DMS53 treated with DMSO at 0.1 percent for 48 hours (cell line): ENCODE results near the gene CLEC16A.

Experiments used
- DNase-seq: peaks from one replicate; lab custom pipeline; 2025; ENCODE audit not compliant: unreplicated experiment; lab: John Stamatoyannopoulos, UW

The CLEC16A gene

DNA sequence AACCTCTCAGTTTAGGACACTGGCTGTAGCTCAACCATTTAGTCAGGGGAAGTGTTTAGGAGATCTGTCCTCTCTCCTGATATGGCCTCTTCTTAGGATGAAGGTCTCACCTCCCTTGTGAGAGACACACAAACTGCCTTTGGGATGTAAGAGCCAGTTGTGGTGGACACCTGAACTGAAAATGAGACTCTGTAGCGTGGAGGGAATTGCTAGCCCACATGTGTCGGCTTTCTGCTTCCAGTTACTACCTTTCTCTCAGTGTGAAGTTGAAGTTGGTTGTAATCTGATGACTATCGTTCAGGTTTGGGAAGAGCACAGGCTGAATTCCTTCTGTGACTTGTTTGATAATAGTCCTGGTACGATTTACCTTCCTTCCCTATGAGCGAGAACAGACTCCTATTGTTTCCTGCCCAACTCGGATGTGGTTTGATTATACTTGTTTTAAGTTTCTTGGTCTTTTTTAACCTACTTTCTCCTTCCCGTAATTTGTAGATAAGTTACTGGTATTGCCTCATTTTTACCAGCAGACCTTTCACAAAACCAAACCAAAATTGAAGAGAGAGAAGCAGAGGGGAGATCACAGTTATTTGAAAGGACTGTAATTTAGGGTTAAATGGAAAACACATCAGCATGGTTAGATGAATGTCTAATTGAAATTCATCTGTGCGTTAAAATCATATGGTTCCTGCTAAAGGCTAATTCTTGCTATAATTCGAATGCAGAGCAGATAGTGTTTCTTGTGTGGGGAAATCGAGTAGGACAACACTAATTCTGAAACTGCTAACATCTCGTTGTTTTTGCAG lies 43.2 kb downstream of the CLEC16A start:
- DNase-seq, result no peak

DNA sequence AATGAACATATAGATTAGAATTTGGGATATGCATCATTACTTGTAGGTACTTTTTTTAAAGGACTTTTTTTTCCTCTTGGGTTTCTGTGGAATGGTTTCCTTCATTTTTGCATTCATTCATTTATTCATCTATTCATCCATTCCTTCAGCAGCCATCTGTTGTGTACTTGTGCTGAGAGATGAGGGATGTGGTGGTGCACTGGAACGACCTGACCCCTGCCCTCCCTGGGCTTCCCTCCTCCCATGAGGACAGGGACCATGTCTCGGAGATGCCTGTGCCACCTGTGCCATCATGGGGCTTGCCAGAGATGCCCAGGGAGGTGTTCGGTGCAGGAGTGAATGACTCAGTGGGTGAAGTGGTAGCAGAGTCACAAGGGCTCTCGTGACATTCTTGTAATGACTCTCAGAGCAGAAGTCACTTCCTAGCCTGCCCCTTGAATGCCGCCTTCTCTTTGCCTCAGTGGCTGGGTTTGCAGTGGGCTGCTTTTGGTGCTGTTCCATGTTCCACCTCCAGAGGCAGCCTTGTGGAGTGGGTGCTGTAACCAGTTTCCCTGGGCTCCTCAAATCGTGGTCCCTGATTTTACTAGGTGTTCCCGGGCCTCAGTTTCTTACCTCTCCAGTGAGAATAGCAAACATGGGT lies 43.9 kb downstream of the CLEC16A start:
- no peak for DNase-seq

DNA sequence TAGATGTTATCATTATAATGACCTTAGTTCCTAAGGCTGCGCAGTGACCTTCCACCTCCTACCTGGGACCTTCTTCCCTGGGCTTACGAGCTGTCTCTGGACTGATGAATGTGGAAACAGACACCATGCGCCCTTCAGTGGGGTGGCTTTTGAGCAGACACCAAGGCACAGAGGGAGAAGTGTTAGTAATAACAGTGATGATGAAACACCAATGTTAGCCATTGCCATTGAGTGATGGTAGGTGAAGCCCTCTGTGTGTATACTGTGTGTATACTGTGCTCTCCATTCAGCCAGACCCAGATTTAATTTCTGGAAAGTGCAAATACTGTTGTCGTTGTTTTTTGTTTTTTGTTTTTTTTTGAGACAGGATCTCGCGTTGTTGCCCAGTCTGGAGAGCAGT lies 44.5 kb downstream of the CLEC16A start:
- no peak for DNase-seq

DNA sequence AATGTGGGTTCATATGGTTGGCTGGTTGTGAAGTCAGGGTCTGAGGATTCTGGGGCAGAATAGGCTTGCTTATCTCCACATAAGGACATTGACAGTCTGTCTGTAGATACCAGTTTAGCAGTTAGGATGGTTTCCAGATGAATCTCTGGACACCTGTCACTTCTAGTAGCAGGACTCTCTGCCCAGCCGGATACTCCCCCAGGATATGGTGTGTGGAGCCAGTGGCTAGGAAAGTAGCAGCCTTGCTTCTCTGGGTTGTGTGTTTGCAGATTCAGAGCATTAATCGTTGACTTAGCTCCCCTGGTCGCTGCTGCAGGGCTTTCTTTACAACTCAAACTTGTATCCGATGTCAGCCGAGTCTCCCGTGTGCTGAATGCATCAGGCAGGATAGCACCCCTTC lies 45.2 kb downstream of the CLEC16A start:
- no peak for DNase-seq

DNA sequence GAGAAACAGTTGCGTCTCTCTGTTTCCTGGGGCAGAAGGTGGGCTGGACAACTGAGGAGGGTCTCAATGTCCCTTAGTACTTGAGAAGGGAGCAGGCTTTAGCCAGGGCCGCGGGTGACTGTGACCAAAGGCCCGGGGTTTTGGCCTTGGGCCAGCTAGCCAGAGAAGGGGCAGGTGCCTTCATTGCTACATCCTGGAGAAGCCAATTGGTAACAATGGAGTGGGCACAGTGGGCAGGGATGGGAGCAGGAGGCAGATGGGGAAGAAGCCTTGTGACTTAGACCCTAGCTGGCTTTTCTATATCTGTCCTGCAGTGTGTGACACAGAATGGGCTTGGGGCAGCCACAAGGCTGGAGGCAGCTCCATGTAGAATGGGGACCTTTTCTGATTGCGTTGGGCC lies 46.0 kb downstream of the CLEC16A start:
- no peak for DNase-seq

DNA sequence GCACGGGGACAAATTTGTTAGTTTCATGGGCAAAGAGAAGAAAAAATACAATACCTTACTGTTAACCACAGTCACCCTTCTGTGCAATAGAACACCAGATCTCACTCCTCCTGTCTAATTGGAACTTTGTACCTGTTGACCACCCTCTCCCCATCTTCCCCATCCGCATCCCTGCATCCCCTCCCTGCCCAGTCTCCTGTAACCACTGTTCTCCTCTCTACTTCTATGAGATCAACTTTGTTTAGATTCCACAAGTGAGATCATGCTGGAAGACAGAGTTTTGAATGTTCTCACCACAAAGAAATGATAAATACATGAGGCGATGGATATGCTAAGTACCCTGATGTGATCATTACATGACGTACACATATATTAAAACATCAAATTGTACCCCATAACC lies 47.7 kb downstream of the CLEC16A start:
- DNase-seq, result no peak

DNA sequence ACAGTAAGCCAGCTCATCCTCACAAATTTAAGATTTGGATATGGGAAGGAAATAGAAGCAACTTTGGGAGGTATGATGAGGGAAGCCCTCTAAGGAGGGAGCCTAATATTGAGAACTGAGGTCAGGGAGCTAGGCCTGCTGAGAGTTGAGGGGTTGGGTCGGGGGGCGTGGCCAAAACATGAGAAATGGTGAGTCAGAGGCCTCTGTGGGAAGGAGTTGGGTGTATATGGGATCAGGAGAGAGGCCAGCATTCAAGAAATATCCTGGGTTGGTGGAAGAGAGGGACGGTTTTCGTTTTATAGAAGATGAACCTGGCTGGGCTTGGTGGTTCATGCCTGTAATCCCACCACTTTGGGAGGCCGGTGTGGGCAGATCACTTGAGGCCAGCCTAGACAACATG lies 48.4 kb downstream of the CLEC16A start:
- no peak for DNase-seq

DNA sequence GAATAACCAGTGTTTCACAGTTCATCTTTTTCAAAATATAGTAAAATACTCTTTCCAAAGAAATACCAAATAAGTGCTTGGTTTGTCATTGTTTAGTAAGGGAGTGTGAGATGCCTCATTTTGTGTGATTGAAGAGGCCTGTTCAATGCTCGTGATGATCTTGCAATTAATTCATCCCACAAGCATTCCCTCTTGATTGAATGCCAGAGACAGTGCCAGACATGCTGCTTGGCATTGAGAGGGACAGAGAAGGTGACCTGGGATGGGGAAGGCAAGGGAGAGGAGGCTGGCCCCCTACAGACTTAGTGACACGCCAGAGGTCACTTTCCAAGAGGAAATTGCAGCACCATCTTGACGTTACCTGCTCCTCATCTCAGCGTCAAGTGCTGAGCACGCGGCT lies 49.3 kb downstream of the CLEC16A start:
- DNase-seq, result no peak

DNA sequence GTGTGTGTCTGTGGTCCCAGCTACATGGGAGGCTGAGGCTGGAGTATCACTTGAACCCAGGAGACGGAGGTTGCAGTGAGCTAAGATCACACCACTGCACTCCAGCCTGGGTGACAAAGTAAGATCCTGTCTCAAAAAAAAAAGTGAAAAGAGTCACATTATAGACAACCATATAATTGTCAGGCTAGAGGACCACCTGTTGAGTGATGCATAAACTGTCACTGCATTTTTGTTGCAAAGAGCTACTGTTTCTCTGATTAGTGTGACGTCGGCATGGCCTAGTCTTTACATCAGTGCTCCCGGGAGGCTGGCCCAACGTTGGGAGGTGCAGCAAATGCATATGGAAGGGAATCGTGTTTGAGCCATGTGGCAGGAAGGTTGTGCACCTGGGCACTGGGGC lies 50.2 kb downstream of the CLEC16A start:
- DNase-seq, result no peak

DNA sequence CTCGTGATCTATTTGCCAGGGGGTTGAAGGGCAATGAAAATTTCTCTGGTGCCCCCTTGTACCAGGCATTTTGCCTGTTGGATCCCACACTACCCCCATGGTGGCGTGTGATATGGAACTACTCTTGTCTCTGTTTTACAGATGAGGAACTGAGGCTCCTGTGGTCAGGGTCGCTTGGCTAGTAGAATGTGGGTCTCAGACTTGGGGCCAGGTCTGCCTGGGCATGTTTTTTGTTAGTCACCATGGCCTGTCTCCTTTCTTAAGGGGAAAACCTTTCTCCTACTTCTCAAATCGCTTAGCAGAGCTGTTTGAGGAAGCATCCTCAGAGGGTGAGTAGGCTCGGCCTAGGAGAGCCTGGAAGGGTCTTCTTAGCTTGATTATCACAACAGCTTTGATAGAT lies 51.2 kb downstream of the CLEC16A start:
- no peak for DNase-seq

DNA sequence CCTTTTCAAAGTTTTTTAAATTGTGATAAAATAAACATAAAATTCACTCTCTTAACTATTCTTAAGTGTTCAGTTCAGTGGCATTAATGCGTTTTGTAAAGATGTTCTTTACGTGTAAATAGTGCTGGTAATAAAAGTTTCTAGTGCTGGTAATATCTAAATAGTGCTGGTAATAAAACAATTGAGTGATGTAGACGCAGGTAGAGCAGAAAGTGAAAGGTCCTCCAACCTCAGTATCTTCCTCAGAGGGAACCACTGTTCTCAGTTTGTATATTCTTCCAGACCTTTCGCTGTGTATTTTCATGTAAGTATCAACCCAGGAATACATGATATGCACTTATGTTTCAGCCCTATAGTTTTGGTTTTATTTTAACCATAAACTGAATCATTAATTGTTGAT lies 53.1 kb downstream of the CLEC16A start:
- DNase-seq, result no peak

DNA sequence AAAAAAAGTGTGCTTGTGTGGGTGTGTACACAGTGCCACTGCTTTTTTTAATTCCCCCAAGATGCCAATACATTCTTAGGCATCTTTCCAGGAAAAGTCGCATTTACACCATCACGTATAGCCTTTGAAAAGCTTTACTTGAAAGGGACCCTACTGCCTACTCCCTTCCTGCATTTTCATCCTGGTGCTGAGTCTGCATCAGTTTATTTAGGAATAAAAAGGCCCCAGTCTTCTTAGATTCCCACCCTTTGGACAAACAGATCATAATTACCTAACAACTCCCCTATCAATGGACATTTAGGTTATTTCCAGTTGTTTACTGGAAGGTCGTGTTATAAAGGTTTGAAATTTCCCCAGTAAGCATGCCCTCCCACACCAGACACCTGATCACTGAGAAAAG lies 54.9 kb downstream of the CLEC16A start:
- DNase-seq, result no peak

DNA sequence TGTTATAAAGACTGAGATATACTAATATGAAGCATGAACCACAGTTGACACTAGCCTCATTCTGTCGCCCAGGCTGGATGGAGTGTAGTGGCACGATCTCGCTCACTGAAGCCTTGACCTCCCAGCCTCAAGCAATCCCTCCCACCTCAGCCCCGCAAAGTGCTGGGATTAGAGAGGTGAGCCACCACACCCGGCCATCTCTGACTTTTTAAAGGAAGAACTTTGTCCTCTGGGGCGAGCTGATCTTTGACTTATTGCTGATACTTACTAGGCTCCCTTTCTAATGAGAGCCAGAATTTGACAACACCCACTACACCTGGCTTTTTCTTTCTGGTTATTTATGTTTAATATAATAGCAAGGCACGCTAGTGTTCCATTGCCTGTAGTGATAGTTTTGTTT lies 57.2 kb downstream of the CLEC16A start:
- no peak for DNase-seq

DNA sequence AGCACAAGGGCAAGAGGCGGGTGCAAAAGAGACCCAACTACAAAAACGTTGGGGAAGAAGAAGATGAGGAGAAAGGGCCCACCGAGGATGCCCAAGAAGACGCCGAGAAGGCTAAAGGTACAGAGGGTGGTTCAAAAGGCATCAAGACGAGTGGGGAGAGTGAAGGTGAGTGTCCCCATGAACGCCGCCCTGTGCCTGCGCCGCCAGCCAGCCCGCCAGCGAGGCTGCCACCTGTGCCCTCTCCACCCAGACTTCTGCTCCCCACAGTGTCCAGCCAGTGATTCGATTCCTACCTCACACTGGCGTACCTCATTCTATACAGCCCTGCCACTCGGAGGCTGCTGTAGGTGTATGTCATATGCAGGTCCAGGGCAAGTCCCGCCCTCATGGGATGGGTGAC lies 58.8 kb downstream of the CLEC16A start:
- DNase-seq, result no peak

DNA sequence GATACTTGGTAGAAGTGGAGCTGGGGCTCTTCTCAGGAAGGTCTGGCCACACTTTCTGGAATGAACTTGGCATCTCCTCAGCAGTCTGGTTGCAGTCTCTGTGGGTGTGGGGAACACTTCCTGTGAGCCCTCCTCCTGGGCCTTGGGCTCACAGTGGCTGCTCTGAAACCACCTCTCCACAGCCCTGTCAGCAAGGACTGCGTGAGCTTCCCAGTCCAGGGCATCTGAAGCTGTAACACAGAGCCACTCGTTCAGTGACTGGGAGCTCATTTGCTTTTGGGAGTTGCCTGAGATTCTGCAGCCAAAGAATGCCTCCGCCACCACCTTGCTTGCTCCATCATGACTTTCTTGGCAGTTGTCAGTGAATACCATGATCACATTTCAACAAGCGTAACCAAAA lies 60.0 kb downstream of the CLEC16A start:
- DNase-seq, result no peak

DNA sequence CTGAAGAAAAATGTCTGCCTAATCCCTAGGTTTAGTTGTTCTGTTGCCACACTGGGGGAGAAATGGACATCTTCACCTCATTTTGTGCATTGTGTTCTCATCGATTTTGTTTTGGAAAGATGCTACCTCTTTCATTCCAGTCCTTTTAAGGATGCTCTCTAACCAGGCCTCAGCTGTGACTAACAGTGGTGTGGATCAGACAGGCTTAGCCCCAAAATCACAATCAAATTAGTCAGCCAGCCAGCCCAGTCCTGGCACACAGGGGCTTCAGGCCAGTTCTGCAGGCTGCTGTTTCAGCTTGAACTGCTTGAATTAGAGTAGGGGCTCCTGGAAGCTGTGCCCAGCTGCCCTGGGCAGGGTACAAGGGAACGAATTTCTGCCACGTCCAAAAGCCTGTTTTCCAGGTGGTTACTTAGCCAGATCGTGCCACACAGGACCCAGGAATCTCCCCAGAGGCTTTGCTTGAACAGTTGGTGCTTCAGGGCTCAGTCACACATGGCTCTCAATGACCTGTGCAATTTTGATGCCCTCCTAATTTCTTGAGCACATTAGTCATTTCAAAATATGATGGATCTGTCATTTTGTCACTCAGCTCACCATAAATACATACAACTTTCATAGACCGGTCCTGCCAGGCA lies 60.7 kb downstream of the CLEC16A start:
- no peak for DNase-seq

DNA sequence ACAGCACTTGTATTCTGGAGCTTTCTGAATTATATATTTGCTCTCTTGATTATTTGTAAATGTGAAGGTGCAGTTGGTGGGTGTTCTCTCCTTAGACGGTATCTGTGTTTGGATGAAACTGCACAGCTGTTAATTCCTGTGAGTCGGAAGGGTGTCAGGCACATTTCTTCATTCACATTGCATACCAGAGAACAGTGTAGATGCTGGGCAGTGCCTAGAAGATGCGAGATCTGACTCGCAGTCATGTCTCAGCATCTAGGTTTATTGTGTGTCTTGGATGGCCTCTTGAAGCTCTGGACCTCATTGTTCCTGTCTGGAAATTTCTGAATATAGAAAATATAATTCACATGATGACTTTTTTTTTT lies 61.2 kb downstream of the CLEC16A start:
- DNase-seq, result no peak

DNA sequence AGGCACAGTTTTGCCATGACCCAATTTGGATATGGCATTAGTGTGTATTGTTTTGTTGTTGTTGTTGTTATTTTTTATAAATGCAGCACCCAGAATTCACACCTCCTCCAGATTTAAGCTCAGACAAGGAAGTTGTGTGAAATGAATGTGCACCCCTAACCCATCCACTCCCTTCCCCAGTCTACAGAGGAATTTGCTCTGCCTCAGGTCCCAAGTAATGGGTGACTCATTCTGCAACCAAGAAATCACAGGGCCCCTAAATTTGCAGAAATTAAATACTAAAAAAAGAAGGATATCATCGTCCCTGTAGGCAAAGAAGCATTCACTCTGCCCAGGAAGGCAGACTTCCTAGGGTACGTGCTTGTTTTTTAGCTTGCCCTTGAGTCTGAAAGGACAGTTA lies 62.3 kb downstream of the CLEC16A start:
- no peak for DNase-seq

DNA sequence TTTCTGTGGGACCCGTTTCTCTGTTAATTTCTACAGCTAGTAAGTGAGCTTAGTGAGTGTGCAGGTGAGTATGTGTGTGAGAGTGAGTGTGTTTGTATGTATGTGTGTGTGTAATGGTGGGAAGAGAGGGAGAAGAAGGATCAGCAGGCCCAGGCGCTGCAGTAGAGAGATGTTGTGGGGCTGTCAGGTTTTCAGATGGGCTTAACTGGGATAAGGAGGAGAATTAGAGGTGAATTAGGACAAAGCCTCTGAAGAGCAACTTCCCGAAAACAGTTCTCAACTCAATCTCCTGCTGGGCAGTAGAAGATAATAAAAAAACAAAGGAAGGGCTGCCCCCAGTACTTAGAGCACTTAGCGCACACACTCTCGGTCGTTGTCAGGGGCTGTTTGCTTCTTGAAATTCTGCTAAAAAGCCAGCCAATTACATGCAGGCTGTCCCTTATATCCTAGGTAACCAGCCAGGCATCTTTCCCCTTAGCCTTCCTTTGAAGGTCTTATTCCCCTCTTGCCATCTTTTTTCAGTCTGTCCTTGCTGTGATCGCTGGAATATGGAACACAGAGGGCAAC lies 63.4 kb downstream of the CLEC16A start:
- no peak for DNase-seq

DNA sequence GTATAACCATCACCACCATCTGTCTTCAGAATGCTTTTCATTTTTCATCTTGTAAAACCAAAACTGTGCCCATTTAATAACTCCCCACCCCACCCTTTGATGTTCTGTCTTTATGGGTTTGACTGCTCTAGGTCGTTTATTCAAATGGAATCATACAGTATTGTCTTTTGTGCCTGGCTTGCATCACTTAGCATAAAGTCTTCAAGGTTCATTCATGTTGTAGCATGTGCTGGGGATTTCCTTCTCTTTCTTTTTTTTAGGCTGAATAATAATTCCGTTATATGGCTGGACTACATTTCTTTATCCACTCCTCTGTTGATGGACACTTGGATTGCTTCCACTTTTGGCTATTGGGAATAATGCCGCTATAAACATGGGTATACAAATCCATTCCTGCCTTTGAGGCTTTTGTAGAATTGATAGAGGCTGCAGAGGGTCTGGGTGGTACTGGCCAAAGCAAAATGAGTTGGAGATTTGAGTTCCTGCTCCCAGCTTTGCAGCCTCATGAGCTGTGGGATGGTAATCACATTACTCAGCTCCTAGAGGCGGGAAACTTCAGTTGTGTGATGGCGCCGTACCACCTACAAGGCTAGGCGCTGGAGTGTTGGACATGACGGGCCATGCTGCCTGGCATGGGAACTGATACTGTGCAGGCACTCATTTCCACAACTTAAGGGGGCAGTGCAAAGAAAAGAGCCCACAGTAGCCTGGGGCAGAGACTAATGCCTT lies 64.8 kb downstream of the CLEC16A start:
- DNase-seq, result no peak

DNA sequence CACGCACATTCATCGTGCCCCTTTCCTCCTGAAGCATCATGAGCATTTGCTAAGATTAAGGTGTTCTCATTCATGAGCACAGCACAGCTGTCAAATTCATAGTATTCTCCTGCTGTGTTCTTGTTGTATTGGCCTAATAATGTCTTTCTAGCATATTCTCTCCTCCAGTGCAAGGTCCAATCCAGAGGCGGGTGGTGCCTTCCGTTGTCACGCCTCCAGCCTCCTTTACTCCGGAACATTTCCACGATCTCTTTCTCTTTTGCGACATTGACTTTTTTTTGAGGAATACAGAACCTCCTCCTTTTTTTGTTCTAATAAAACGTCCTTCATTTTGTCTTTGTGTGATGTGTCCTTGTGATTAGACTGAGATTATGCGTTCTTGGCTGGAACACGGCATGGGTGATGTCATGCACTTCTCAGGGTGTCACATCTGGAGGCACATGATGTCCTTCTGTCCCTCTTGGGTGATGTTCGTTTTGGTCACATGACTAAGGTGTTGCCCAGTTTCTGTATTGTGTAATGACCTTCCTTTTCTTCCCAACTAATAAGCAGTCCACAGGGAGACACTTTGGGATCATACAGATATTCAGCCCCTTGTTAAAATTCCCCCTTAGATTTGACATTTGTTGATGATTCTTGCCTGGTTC lies 66.3 kb downstream of the CLEC16A start:
- no peak for DNase-seq
